PC-3 (cell line): Measurements from ENCODE around the gene MAN2B1.

Experiments
- EZH2 ChIP-seq: fragments of 300-600 bp; sonication (generic); IDR thresholded peaks from one replicate; pipeline ENCODE4 v1.6.1; 2017; ENCODE audit warnings: antibody characterized with exemption, mild to moderate bottlenecking, low read length; ENCODE audit not compliant: unreplicated experiment
- EZH2phosphoT487 ChIP-seq: fragments of 300-600 bp; sonication (generic); IDR thresholded peaks from 2 replicates; pipeline ENCODE4 v1.6.1; 2018; ENCODE audit warnings: mild to moderate bottlenecking, antibody characterized with exemption, low read length, borderline replicate concordance
- TF ChIP-seq, protein P1 (sequence below): fragments of 300-600 bp; sonication (generic); conservative IDR thresholded peaks from 2 replicates; pipeline ENCODE4 v1.5.1; 2017; ENCODE audit warnings: antibody characterized with exemption, low read depth, mild to moderate bottlenecking, low read length

DNA sequence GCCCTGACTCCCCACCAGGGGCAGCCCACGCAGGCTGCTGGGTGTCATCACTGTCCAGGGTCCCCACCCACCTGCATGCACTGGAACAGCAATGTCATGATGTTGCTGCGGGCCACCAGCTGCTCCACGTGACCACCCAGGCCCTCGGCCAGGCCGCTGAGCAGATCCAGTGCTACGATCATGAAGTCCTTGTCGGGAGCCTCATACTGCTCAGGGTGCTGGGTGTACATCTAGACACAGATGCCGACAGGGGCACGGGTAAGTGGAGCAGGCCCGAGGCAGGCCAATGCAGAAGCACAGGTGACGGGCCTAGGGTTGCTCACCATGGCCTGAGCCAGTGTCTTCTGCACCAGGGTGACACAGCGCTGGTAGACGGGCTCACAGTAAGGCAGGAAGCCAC, 38.6 kb upstream of the MAN2B1 start:
- TF ChIP-seq, protein P1, sequence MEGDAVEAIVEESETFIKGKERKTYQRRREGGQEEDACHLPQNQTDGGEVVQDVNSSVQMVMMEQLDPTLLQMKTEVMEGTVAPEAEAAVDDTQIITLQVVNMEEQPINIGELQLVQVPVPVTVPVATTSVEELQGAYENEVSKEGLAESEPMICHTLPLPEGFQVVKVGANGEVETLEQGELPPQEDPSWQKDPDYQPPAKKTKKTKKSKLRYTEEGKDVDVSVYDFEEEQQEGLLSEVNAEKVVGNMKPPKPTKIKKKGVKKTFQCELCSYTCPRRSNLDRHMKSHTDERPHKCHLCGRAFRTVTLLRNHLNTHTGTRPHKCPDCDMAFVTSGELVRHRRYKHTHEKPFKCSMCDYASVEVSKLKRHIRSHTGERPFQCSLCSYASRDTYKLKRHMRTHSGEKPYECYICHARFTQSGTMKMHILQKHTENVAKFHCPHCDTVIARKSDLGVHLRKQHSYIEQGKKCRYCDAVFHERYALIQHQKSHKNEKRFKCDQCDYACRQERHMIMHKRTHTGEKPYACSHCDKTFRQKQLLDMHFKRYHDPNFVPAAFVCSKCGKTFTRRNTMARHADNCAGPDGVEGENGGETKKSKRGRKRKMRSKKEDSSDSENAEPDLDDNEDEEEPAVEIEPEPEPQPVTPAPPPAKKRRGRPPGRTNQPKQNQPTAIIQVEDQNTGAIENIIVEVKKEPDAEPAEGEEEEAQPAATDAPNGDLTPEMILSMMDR, result no peak
- TF ChIP-seq EZH2phosphoT487 (no peak), EZH2 (no peak)
